Chondrocyte (in vitro differentiated cells): ENCODE measurements around the gene BPTF. TPM values are rescaled to one million over a fixed set of nuclear protein-coding genes. Genes with fewer than 3 reads are reported as not detected.
"Not testable (repeated sequence)": the region's sequence is repeated elsewhere in the genome, so short reads cannot be mapped to it uniquely, and the experiment has no call there.

Experiments
- DNase-seq: peaks from one replicate; pipeline ENCODE4 v3.0.0; 2021; ENCODE audit warnings: mixed read lengths, low spot score
- H3K27ac Mint-ChIP-seq: one replicate; pipeline ENCODE4 v1.8.0; 2021; ENCODE audit warnings: mild to moderate bottlenecking, moderate library complexity, mixed read lengths; ENCODE audit not compliant: unreplicated experiment
- H3K27me3 Mint-ChIP-seq: 2 replicates; pipeline ENCODE4 v1.8.0; 2021; ENCODE audit warnings: low read depth, mixed read lengths
- H3K36me3 Mint-ChIP-seq: 2 replicates; pipeline ENCODE4 v1.8.0; 2021; ENCODE audit warnings: low read depth, mixed read lengths
- H3K4me1 Mint-ChIP-seq: 2 replicates; pipeline ENCODE4 v1.8.0; 2021; ENCODE audit warnings: low read depth, mild to moderate bottlenecking, mixed read lengths
- H3K4me3 Mint-ChIP-seq: one replicate; pipeline ENCODE4 v1.8.0; 2021; ENCODE audit warnings: mild to moderate bottlenecking, moderate library complexity, mixed read lengths; ENCODE audit not compliant: unreplicated experiment
- H3K9me3 Mint-ChIP-seq: 2 replicates; pipeline ENCODE4 v1.8.0; 2021; ENCODE audit warnings: low read depth, mixed read lengths
- CTCF ChIP-seq: fragments of 200-600 bp; sonication (generic); IDR thresholded peaks from 2 replicates; pipeline ENCODE4 v1.5.0; 2021; ENCODE audit warnings: antibody characterized with exemption, mild to moderate bottlenecking, moderate library complexity
- total RNA-seq: library from RNA; stranded (reverse); gene quantifications from 3 replicates; pipeline ENCODE4 v1.2.1, GENCODE V29; 2021

Gene BPTF
- total RNA-seq, 1 donor from 2014 or later = 75.7 TPM

- Mint-ChIP-seq H3K27me3 (no peaks in the 10 kb centered on the region), H3K4me3 (no peak overlapping the region), H3K9me3 (no peaks in the 10 kb centered on the region), H3K4me1 (peaks cover 4% of the 10 kb centered on the region), H3K36me3 (no peaks in the 10 kb centered on the region), H3K27ac (no peak overlapping the region)
- TF ChIP-seq CTCF = no peak
- no peak for DNase-seq
Observed at GRCh38 chr17:68013385-68013784, 188.1 kb downstream of the BPTF start.

- peak; percentile 56 for DNase-seq
- Mint-ChIP-seq H3K9me3 (no peaks in the 10 kb centered on the region), H3K4me1 (peaks cover 12% of the 10 kb centered on the region), H3K36me3 (no peaks in the 10 kb centered on the region), H3K27ac (no peak overlapping the region), H3K27me3 (no peaks in the 10 kb centered on the region), H3K4me3 (no peak overlapping the region)
- TF ChIP-seq CTCF = no peak
Observed at GRCh38 chr17:68015081-68015723, 189.9 kb downstream of the BPTF start.

- no peak for DNase-seq
- Mint-ChIP-seq H3K4me1 (peaks cover 14% of the 10 kb centered on the region), H3K36me3 (no peaks in the 10 kb centered on the region), H3K9me3 (no peaks in the 10 kb centered on the region), H3K4me3 (no peak overlapping the region), H3K27me3 (no peaks in the 10 kb centered on the region), H3K27ac (no peak overlapping the region)
- TF ChIP-seq CTCF = no peak
Observed at GRCh38 chr17:68016838-68017237, 191.5 kb downstream of the BPTF start.

DNA sequence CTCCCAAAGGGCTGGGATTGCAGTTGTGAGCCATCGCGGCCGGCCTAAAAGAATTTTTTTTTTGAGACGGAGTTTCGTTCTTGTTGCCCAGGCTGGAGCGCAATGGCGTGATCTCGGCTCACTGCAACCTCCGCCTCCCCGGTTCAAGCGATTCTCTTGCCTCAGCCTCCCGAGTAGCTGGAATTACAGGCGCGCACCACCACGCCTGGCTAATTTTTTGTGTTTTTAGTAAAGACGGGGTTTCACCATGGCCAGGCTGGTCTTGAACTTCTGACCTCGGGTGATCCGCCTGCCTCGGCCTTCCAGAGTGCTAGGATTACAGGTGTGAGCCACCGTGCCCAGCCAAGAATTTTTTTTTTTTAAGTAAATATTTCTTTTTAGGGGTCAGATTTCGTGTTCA lies 193.2 kb downstream of the BPTF start:
- H3K36me3 Mint-ChIP-seq, H3K27ac Mint-ChIP-seq, H3K4me3 Mint-ChIP-seq, H3K27me3 Mint-ChIP-seq, H3K9me3 Mint-ChIP-seq: not testable (repeated sequence)
- DNase-seq = peak; percentile 35
- peaks cover 14% of the 10 kb centered on the region for H3K4me1 Mint-ChIP-seq

GRCh38 chr17:68019336-68019674 lies 194.0 kb downstream of the BPTF start:
- H3K27me3 Mint-ChIP-seq = no peaks in the 10 kb centered on the region
- H3K4me3 Mint-ChIP-seq = peak overlapping the region; percentile 78
- H3K9me3 Mint-ChIP-seq = no peaks in the 10 kb centered on the region
- no peak for DNase-seq
- peaks cover 14% of the 10 kb centered on the region for H3K4me1 Mint-ChIP-seq
- TF ChIP-seq CTCF = no peak
- peak overlapping the region; percentile 22 for H3K27ac Mint-ChIP-seq
- no peaks in the 10 kb centered on the region for H3K36me3 Mint-ChIP-seq

GRCh38 chr17:68019675-68020408 lies 194.5 kb downstream of the BPTF start:
- no peaks in the 10 kb centered on the region for H3K27me3 Mint-ChIP-seq
- H3K4me3 Mint-ChIP-seq = peak overlapping the region; percentile 78
- TF ChIP-seq CTCF = peak; percentile 58
- H3K27ac Mint-ChIP-seq = peak overlapping the region; percentile 67
- H3K4me1 Mint-ChIP-seq = peaks cover 14% of the 10 kb centered on the region
- no peaks in the 10 kb centered on the region for H3K36me3 Mint-ChIP-seq
- no peaks in the 10 kb centered on the region for H3K9me3 Mint-ChIP-seq
- peak; percentile 96 for DNase-seq
